Measurements from ENCODE around the gene IFIT2.

IFIT2 gene

GRCh38 chr10:89306434-89307268, 4.8 kb downstream of the IFIT2 start:
- no peak for DNase-seq
- H3K9me3 ChIP-seq: no peaks in the 10 kb centered on the region; the same call in 1 of the 2 replicates
- H3K27me3 ChIP-seq: no peaks in the 10 kb centered on the region
- TF ChIP-seq CTCF (IDR thresholded peaks at IDR 0.05; ENCODE audit: low read depth, low read length): no peak
- H3K4me3 ChIP-seq (ENCODE audit: low read depth, low read length): no peak overlapping the region
- peaks cover 4% of the 10 kb centered on the region; the same call in 1 of the 2 replicates for H3K4me1 ChIP-seq
- H3K36me3 ChIP-seq: no peaks in the 10 kb centered on the region

GRCh38 chr10:89307269-89307577, 5.4 kb downstream of the IFIT2 start:
- Histone ChIP-seq H3K9me3 (no peaks in the 10 kb centered on the region; the same call in 1 of the 2 replicates), H3K36me3 (no peaks in the 10 kb centered on the region), H3K4me3 (ENCODE audit: low read depth, low read length) (no peak overlapping the region), H3K27me3 (no peaks in the 10 kb centered on the region), H3K4me1 (peaks cover 2% of the 10 kb centered on the region; the same call in 1 of the 2 replicates)
- DNase-seq: no peak
- TF ChIP-seq CTCF (IDR thresholded peaks at IDR 0.05; ENCODE audit: low read depth, low read length): no peak

- no peak for TF ChIP-seq CTCF (IDR thresholded peaks at IDR 0.05; ENCODE audit: low read depth, low read length)
- Histone ChIP-seq H3K36me3 (no peaks in the 10 kb centered on the region), H3K4me1 (no peaks in the 10 kb centered on the region), H3K27me3 (no peaks in the 10 kb centered on the region), H3K4me3 (ENCODE audit: low read depth, low read length) (no peak overlapping the region), H3K9me3 (no peaks in the 10 kb centered on the region; the same call in 1 of the 2 replicates)
- DNase-seq: no peak
Measured at GRCh38 chr10:89308266-89308665, 6.4 kb downstream of the IFIT2 start.

GRCh38 chr10:89308736-89309135, 6.9 kb downstream of the IFIT2 start:
- Histone ChIP-seq H3K27me3 (no peaks in the 10 kb centered on the region), H3K9me3 (no peaks in the 10 kb centered on the region; the same call in 1 of the 2 replicates), H3K4me3 (ENCODE audit: low read depth, low read length) (no peak overlapping the region), H3K4me1 (no peaks in the 10 kb centered on the region), H3K36me3 (no peaks in the 10 kb centered on the region)
- DNase-seq: no peak
- no peak for TF ChIP-seq CTCF (IDR thresholded peaks at IDR 0.05; ENCODE audit: low read depth, low read length)

- DNase-seq: no peak
- no peaks in the 10 kb centered on the region for H3K27me3 ChIP-seq
- no peaks in the 10 kb centered on the region for H3K4me1 ChIP-seq
- no peak overlapping the region for H3K4me3 ChIP-seq (ENCODE audit: low read depth, low read length)
- TF ChIP-seq CTCF (IDR thresholded peaks at IDR 0.05; ENCODE audit: low read depth, low read length): no peak
- no peaks in the 10 kb centered on the region for H3K36me3 ChIP-seq
- no peaks in the 10 kb centered on the region for H3K9me3 ChIP-seq
Measured at GRCh38 chr10:89309156-89310055, 7.6 kb downstream of the IFIT2 start.
